NT2/D1 (cell line): Measurements from ENCODE around the gene STK32B.

ENCODE experiments used
- DNase-seq: peaks from one replicate; pipeline ENCODE4 v3.0.0-alpha.2; 2011; ENCODE audit warnings: low read depth, low spot score
- H3K27me3 ChIP-seq: 2 replicates; pipeline ENCODE4 v1.6.0; 2011; ENCODE audit warnings: mild to moderate bottlenecking; ENCODE audit not compliant: insufficient read length, insufficient read depth
- H3K36me3 ChIP-seq: 2 replicates; pipeline ENCODE4 v1.6.1; 2011; ENCODE audit warnings: mild to moderate bottlenecking, low read length, mixed read lengths; ENCODE audit not compliant: insufficient read depth, insufficient read length
- H3K4me1 ChIP-seq: 2 replicates; pipeline ENCODE4 v1.5.1; 2011; ENCODE audit not compliant: insufficient read depth, insufficient read length
- H3K4me3 ChIP-seq: 2 replicates; pipeline ENCODE4 v1.5.1; 2011; ENCODE audit warnings: low read depth; ENCODE audit not compliant: insufficient read length
- H3K9ac ChIP-seq: 2 replicates; pipeline ENCODE4 v1.6.0; 2011; ENCODE audit warnings: low read depth; ENCODE audit not compliant: insufficient read length
- H3K9me3 ChIP-seq: 2 replicates; pipeline ENCODE4 v1.5.1; 2011; ENCODE audit warnings: mild to moderate bottlenecking, low read length; ENCODE audit not compliant: insufficient read depth
- SUZ12 ChIP-seq: IDR thresholded peaks from 2 replicates; pipeline ENCODE4 v1.6.1; 2011; ENCODE audit not compliant: insufficient read length, insufficient read depth; ENCODE audit errors: extremely low read depth
- YY1 ChIP-seq: IDR thresholded peaks from 2 replicates; pipeline ENCODE4 v1.6.1; 2011; ENCODE audit not compliant: insufficient read length, insufficient read depth
- ZNF274 ChIP-seq: IDR thresholded peaks from 2 replicates; pipeline ENCODE4 v1.6.1; 2011; ENCODE audit warnings: mild to moderate bottlenecking, low read depth, low read length

Gene STK32B

DNA sequence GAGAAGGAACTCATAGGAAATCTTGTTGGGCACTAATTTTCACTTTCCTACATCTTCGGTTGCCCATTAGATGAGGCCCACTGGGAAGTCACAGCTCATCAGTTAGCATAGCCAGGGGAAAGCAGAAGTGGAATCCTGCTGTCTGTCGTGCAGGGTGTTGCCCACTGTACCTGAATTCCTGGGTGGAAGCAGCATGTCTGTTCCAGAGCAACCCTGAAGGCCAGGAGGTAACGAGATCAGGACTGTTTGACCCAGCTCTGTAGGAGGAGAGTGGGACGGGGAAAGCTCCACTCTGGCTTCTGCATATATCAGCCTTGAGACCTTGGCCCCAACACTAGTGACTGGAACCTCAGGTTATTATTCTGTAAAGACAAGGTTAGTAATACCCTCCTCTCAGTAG, 361.0 kb downstream of the STK32B start:
- Histone ChIP-seq H3K4me1 (no peaks in the 10 kb centered on the region), H3K9me3 (peaks cover 9% of the 10 kb centered on the region; the same call in 1 of the 2 replicates), H3K36me3 (no peaks in the 10 kb centered on the region), H3K4me3 (no peak overlapping the region), H3K27me3 (no peaks in the 10 kb centered on the region), H3K9ac (no peak overlapping the region)
- TF ChIP-seq ZNF274 (no peak), SUZ12 (no peak), YY1 (no peak)
- DNase-seq: no peak

DNA sequence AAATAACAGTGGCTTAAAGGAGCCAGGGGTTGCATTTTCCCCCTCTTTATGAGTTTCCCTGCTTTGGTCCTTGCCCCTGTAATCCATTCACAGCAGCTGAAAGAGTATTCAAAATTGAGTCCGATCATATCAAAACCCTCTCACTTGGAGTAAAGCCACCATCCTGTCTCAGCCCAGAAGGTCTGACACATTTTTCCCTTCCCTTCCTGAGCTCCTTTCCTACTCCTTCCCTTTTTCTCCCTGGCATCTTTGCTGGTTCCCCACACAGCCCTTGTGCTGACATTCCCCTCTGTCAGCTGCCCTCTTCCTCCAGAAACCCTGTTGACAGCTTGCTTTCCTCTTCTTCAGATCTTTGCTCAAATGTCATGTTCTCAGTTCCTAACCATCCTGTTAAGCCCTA, 361.5 kb downstream of the STK32B start:
- no peak for TF ChIP-seq SUZ12
- no peak for TF ChIP-seq ZNF274
- TF ChIP-seq YY1: no peak
- H3K9ac ChIP-seq: no peak overlapping the region

GRCh38 chr4:5416637-5417036, 365.4 kb downstream of the STK32B start:
- Histone ChIP-seq H3K9ac (no peak overlapping the region), H3K27me3 (no peaks in the 10 kb centered on the region)

More for the DNA sequence above, 361.5 kb downstream of the STK32B start:
- DNase-seq: no peak
- H3K4me1 ChIP-seq: no peaks in the 10 kb centered on the region
- H3K36me3 ChIP-seq: no peaks in the 10 kb centered on the region
- H3K9me3 ChIP-seq: peaks cover 7% of the 10 kb centered on the region; the same call in 1 of the 2 replicates
- H3K4me3 ChIP-seq: no peak overlapping the region
- H3K27me3 ChIP-seq: no peaks in the 10 kb centered on the region

DNA sequence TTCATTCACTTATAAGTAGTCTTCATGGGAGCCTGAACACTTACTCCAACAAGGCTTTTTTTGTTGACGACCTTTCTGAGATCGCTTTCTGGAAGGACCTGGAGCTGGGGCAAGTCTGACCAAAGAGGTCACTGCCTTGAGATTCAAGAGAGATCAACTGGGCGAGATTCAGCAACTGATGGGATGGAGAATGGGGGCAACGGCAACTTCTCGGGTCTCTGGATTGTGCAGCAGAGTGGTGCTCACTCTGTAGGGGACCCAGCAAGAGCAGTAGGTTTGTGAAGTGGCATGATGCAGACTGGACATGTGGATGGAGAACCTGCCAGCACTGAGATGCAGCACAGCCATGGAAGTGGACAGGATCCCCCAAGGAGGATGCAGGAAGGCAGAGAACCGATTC, 369.0 kb downstream of the STK32B start:
- DNase-seq: no peak
- no peak overlapping the region for H3K9ac ChIP-seq
- H3K36me3 ChIP-seq: no peaks in the 10 kb centered on the region
- H3K27me3 ChIP-seq: no peaks in the 10 kb centered on the region
- peaks cover 6% of the 10 kb centered on the region; the same call in 1 of the 2 replicates for H3K9me3 ChIP-seq
- TF ChIP-seq SUZ12 (no peak), YY1 (no peak), ZNF274 (no peak)
- no peak overlapping the region for H3K4me3 ChIP-seq
- no peaks in the 10 kb centered on the region for H3K4me1 ChIP-seq

More at GRCh38 chr4:5416637-5417036, 365.4 kb downstream of the STK32B start:
- no peaks in the 10 kb centered on the region for H3K4me1 ChIP-seq
- no peak for DNase-seq
- TF ChIP-seq ZNF274 (no peak), SUZ12 (no peak), YY1 (no peak)
- H3K36me3 ChIP-seq: no peaks in the 10 kb centered on the region
- peaks cover 6% of the 10 kb centered on the region; the same call in 1 of the 2 replicates for H3K9me3 ChIP-seq
- H3K4me3 ChIP-seq: no peak overlapping the region

- H3K9me3 ChIP-seq: peaks cover 6% of the 10 kb centered on the region; the same call in 1 of the 2 replicates
- no peak overlapping the region for H3K9ac ChIP-seq
- no peak for DNase-seq
- TF ChIP-seq YY1: no peak
- TF ChIP-seq SUZ12: no peak
- no peak for TF ChIP-seq ZNF274
- no peak overlapping the region for H3K4me3 ChIP-seq
- no peaks in the 10 kb centered on the region for H3K36me3 ChIP-seq
- H3K27me3 ChIP-seq: no peaks in the 10 kb centered on the region
- no peaks in the 10 kb centered on the region for H3K4me1 ChIP-seq
Observed at GRCh38 chr4:5421416-5421815, 370.1 kb downstream of the STK32B start.

- Histone ChIP-seq H3K4me1 (no peaks in the 10 kb centered on the region), H3K36me3 (no peaks in the 10 kb centered on the region), H3K9ac (no peak overlapping the region), H3K27me3 (no peaks in the 10 kb centered on the region), H3K9me3 (peaks cover 6% of the 10 kb centered on the region; the same call in 1 of the 2 replicates), H3K4me3 (no peak overlapping the region)
- DNase-seq: no peak
- TF ChIP-seq YY1 (no peak), SUZ12 (no peak), ZNF274 (no peak)
Observed at GRCh38 chr4:5422195-5422594, 370.9 kb downstream of the STK32B start.

DNA sequence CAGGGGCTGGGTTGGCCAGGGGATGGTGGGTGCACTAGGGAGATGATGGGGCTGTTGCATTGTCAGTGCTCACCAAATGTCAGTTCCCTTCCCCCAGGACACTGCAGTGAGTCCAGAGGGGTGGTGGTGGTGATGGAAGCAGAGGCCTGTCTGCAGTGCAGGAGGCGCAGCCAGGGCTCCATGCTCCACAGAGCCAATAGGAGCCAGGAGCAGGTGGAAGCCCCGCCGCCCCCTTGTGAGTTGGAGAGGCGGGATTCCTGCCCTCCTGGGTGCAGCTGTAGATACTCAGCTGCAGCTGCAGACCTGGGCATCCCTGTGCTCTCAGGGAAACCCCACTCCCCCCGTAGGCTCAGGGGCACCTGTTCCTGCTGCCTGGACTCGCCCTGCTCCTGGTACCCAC, 372.4 kb downstream of the STK32B start:
- H3K4me3 ChIP-seq: no peak overlapping the region
- no peaks in the 10 kb centered on the region for H3K27me3 ChIP-seq
- DNase-seq: no peak
- no peaks in the 10 kb centered on the region for H3K9me3 ChIP-seq
- no peaks in the 10 kb centered on the region for H3K36me3 ChIP-seq
- TF ChIP-seq SUZ12 (no peak), ZNF274 (no peak), YY1 (no peak)
- H3K4me1 ChIP-seq: no peaks in the 10 kb centered on the region
- H3K9ac ChIP-seq: no peak overlapping the region

DNA sequence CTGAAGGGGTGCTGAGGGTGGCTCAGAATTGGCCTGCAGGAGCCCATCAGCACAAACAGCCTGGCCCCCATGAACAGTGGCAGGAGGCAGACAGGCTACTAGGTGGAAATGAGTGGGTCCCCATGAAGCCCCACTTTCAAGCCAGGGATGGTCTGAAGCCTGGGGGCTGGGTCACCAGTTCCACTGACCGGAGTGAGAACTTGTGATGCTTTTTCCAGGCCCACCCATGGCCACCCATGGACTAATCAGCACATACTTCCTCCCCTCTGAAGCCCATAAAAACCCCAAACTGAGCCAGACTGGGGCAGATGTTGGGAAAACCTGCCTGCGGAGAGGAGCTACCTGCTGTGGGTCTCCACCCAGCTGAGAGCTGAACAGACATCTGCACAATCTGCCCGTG, 372.9 kb downstream of the STK32B start:
- Histone ChIP-seq H3K27me3 (no peaks in the 10 kb centered on the region), H3K36me3 (no peaks in the 10 kb centered on the region), H3K4me3 (no peak overlapping the region), H3K9ac (no peak overlapping the region), H3K9me3 (no peaks in the 10 kb centered on the region), H3K4me1 (no peaks in the 10 kb centered on the region)
- no peak for DNase-seq
- TF ChIP-seq YY1: no peak
- TF ChIP-seq ZNF274: no peak
- TF ChIP-seq SUZ12: no peak
